Left lobe of liver (tissue), 2 donors: ENCODE data around the gene RUFY4. TPM values are rescaled to one million over a fixed set of nuclear protein-coding genes. Genes with fewer than 3 reads are reported as not detected.
"Not testable (repeated sequence)": the region's sequence is repeated elsewhere in the genome, so short reads cannot be mapped to it uniquely, and the experiment has no call there.

Source experiments
- ATAC-seq: fragments of 200-7000 bp; cut with Tn5 transposase; one replicate; pipeline ENCODE4 v1.9.1; 2020; ENCODE audit warnings: mild to moderate bottlenecking, moderate library complexity
- DNase-seq: peaks from one replicate; pipeline ENCODE4 v3.0.0-alpha.2; 2020; ENCODE audit warnings: low spot score
- total RNA-seq: library from RNA; stranded (reverse); gene quantifications from one replicate; pipeline ENCODE4 v1.2.1, GENCODE V29; 2021
- donor health status: DM: no; HTN: no; CAD: no; lungs with moderate emphysema.
- donor health status: DM: no; HTN: yes; CAD: no.

The RUFY4 gene
- total RNA-seq, 1 donor from 2014 or later = not detected

GRCh38 chr2:218030409-218031195, 38.5 kb upstream of the RUFY4 start:
- ATAC-seq = no peak
- peak; percentile 16 for DNase-seq

- DNase-seq (no peak), ATAC-seq (no peak)
Measured at GRCh38 chr2:218031261-218031660, 37.8 kb upstream of the RUFY4 start.

- DNase-seq (peak; percentile 33), ATAC-seq (no peak)
Measured at GRCh38 chr2:218031771-218032257, 37.2 kb upstream of the RUFY4 start.

GRCh38 chr2:218032336-218033171, 36.5 kb upstream of the RUFY4 start:
- DNase-seq = peak; percentile 42
- no peak for ATAC-seq

- ATAC-seq (no peak), DNase-seq (peak; percentile 27)
Measured at GRCh38 chr2:218033208-218033589, 35.9 kb upstream of the RUFY4 start.

- no peak for ATAC-seq
- peak; percentile 44 for DNase-seq
Measured at GRCh38 chr2:218033590-218034496, 35.2 kb upstream of the RUFY4 start.

GRCh38 chr2:218034497-218035213, 34.4 kb upstream of the RUFY4 start:
- DNase-seq (peak; percentile 68), ATAC-seq (peak; percentile 96)

GRCh38 chr2:218035463-218036100, 33.5 kb upstream of the RUFY4 start:
- ATAC-seq = no peak
- DNase-seq = peak; percentile 38

- DNase-seq (no peak), ATAC-seq (no peak)
Measured at GRCh38 chr2:218036371-218036770, 32.7 kb upstream of the RUFY4 start.

- no peak for ATAC-seq
- no peak for DNase-seq
Measured at GRCh38 chr2:218039171-218039570, 29.9 kb upstream of the RUFY4 start.

- no peak for ATAC-seq
Measured at GRCh38 chr2:218040883-218041282, 28.2 kb upstream of the RUFY4 start.

GRCh38 chr2:218041302-218042168, 27.5 kb upstream of the RUFY4 start:
- no peak for DNase-seq
- no peak for ATAC-seq

More at GRCh38 chr2:218040883-218041282, 28.2 kb upstream of the RUFY4 start:
- DNase-seq = no peak

- ATAC-seq = no peak
- no peak for DNase-seq
Measured at GRCh38 chr2:218043100-218043499, 26.0 kb upstream of the RUFY4 start.

GRCh38 chr2:218043701-218044109, 25.3 kb upstream of the RUFY4 start:
- ATAC-seq (no peak), DNase-seq (peak; percentile 27)

GRCh38 chr2:218044599-218044998, 24.5 kb upstream of the RUFY4 start:
- not testable (repeated sequence) for DNase-seq, ATAC-seq

- ATAC-seq (peak; percentile 36), DNase-seq (no peak)
Measured at GRCh38 chr2:218046238-218046637, 22.8 kb upstream of the RUFY4 start.

GRCh38 chr2:218047536-218048225, 21.4 kb upstream of the RUFY4 start:
- DNase-seq (no peak), ATAC-seq (no peak)

GRCh38 chr2:218051903-218052302, 17.1 kb upstream of the RUFY4 start:
- DNase-seq (no peak), ATAC-seq (no peak)
